Activated CD4-positive, alpha-beta T cell treated with anti-CD3 and anti-CD28 coated beads, Interleukin-10, Interleukin-2, amounts not matched to agents 100 ng/mL and 50 ng/mL, durations not matched to agents 16 hours and 8 hours (primary cell): ENCODE results near the gene PLXDC2.

Experiments
- DNase-seq: peaks from one replicate; pipeline ENCODE4 v3.0.0-alpha.2; 2020

PLXDC2 gene

GRCh38 chr10:19817231-19817933, 1.1 kb downstream of the PLXDC2 start:
- no peak for DNase-seq

DNA sequence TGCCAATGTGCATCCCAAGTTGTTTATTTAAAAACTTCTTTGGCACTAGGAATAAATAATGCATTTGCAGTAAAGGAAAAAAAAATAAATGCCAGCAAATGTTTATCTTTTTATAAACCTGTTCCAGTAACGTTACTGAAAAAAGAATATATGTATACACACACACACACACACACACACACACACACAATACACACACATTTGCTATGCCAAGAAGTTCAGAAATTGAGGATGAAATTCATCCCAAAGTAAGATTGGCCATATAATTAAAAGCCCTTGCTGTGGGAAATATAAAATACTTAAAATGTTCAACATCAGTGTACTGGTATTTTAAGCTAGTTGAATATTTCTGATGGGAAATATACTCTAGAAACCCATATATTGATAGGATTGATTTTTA, 2.6 kb downstream of the PLXDC2 start:
- no peak for DNase-seq

DNA sequence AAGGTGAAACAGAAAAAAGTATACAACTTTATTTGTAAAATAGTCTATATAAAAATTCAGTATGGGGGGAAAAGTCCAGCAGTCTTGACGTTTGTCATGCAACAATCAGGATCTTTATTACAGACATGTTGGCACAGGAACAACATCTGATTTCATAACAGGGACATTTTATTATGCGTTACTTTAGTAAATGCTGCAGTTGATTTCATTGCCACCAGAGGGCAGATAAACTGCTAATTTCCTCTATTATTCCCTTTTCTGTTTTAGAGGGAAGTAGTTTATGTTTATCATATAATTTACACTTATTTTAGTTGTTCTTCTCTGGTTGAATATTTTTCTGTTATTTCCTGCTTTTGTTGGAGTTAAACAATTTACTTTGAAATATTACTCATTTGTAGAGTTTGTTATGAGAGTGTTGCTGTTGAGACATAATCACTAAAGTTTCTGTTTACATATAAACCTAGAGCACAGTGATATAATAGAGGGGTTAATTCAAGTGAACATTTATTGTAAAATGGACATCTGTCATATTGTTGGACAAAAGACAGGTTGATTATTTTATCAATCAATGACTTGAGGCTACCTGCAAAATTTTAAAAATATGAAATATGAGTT, 3.3 kb downstream of the PLXDC2 start:
- DNase-seq, result peak; percentile 34

DNA sequence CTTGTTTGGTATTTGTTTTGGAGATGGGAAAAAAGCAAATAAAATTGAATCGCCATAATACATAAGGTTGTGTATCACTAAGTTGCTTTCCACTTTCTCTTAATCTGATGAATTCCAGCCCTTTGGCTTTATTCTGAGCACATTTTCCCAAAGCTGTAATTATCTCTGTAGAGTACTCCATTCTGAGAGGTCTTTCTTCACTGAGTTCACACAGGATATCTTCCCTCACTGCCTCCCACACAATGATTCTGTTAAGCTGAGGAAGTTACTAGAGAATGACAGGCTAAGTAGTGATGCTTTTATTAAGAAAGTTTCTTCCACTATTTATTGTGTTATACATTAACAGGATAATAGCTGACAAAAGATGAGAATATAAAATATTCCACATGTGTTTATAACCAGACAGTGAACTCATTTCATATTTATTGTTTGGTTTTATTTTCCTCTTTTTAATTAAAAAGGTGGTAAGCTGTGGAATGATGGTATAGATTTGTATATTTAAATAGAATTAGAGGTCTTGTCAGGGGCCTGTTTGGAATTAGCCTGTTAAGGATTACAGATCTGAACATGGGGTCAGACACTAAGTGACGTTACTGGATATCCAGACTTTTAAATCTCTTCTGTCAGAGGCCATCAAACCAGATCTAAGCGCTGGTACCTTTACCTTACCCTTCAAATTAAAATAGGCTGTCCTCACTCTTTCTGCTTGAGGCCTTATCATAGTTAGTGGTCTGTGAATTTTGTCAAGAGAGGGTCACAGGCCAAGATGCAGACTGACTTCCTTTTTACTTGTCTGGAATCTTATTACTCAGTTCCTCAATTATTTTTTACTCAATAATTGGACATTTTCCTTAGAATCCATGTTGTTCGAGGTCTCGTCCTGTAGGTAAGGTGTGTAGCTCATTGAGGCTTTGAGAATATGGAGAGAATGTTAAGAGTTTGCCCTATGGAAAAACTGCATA, 8.4 kb downstream of the PLXDC2 start:
- DNase-seq, result no peak

GRCh38 chr10:19825700-19826099, 9.5 kb downstream of the PLXDC2 start:
- DNase-seq, result no peak

DNA sequence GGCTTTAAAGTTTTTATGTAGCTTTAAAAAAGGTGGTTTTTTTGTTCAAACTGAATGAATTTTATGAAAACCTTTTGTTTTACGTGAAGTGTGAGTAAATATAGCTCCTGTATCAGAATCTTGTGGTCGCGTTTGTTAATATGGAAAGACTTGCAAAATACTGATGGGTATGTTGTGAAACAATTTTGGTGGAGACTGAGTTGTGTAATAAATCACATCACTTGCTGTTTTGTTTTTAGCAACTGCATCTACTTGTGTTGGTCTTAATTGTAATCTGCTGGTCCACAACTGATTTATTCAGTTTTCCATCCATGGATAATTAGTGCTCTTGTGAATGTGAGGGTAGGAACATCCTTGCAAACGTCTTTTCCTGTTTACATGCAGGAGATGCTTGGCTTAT, 10.5 kb downstream of the PLXDC2 start:
- DNase-seq, result peak; percentile 8

DNA sequence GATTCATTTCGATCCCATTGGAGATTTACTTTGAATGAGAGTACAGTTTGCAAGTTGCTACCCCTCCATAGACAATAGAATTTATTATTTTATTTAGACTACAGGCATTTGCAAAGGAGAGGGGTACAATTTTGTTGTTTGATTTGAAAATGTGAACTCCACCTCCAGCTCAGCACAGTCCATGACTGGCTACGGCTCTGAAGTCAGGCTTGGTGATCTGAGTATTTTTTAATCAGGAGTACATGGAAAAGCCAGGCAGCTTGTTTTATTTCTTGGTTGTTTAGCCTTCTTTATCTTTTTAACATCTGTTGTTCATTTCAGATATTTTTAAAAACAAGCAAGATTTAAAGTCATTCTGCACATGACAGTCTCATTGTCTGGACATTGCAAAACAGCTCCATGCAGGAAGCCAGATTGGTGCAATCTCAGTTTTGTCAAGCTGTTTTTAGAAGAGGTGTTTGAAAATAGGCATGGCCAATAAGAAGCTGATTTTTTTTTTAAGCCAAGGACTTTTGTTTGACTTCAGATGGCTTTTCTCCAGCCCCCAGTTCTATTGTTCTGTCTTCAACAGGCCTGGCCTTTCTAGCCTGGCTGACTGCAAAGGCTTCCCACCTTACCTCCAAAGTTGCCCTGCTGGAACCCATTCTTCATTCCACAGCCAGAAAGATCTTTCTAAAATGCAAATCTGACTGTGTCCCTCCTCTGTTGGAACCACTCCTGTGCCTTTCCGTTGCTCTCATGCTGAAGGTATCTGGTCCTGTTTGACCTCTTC, 12.2 kb downstream of the PLXDC2 start:
- no peak for DNase-seq

GRCh38 chr10:19832699-19833098, 16.5 kb downstream of the PLXDC2 start:
- DNase-seq, result no peak

DNA sequence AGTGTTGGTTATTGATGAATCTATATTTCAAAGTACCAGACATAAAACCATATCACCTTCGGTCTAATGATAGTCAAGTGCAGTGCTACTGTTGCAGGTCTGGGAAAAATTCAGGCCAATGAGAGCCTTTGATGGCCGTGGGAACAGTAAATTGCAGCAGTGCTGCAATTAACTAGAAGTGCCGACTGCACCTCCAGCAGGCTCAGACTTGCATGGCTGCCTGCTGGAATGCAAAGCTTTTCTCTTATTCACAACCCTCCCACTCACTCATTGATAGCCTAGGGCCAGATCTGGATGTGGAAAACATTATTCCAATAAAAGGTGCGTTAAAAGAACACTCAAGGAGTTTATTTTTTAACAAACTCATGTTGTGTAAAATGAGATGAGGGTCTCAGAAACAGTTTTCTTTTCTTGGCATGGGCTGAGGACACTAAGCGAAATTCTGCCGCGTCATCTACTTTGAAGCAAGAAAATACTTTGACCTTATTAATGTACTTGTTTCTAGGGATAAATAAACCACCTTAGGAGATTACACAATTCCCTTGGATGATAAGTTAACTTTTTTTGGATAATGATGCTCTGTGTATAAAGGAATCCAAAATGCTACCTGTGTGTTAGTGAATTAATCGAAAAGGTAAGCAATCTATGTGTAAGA, 17.1 kb downstream of the PLXDC2 start:
- DNase-seq, result no peak

- DNase-seq, result no peak
Measured at GRCh38 chr10:19835952-19836351, 19.7 kb downstream of the PLXDC2 start.

- no peak for DNase-seq
Measured at GRCh38 chr10:19839090-19839489, 22.9 kb downstream of the PLXDC2 start.

GRCh38 chr10:19839552-19839951, 23.3 kb downstream of the PLXDC2 start:
- DNase-seq, result no peak

DNA sequence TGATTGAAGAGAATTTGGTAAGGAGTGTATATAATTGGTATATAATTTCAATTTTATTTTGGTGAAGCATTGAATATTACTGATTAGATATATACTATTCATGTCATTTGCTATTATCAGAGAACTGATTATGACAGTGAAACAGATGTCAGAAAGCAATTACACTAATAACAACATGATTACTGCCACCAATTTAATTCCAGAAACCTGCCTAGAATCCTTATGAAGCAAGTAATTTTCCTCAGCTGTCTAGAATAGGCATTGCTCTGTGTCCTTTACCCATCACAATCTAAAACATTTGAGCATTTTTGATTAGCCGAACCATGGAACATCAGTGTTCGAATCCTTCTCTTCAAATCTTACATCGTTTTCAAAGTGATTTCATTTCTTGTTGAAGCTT, 24.5 kb downstream of the PLXDC2 start:
- DNase-seq, result no peak

GRCh38 chr10:19843487-19843886, 27.3 kb downstream of the PLXDC2 start:
- DNase-seq, result no peak

DNA sequence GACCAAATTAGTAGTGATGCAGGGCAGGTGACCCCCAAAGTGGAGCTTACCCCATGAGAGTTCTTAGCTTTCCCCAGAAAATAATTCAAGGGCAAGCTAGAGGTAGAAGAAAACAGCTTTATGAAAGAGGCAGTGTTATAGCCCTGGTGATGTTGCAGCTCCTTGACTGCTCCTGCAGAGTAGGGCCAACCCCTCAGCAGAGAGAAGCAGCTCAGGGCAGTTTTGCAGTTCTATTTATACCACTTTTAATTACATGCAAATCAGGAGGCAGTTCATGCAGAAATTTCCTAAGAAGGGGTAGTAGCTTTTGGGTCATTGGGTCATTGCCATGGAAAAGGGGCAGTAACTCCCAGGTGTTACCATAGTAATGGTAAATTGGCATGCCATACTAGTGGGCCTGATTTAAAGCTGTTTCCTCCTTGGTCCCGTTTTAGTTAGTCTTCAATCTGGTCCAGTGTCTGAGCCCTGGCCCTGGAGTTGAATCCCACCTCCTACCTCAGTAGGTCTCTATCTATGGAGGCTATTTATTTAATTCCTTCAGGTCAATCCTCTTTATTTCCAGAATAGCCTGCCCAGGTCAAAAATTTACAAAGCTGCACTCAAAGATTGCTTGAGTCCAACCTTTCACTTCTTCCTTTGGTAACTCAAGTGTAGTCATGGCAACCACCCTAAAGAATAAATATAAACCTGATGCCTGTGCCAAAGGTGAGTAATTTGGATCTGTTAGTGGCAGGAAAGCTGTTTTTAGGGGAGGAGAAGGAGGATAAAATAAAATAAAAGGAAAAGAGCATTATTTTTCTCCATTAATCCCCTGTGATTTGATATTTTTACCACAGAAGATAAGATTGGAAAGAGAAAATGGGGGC, 29.5 kb downstream of the PLXDC2 start:
- DNase-seq, result no peak

DNA sequence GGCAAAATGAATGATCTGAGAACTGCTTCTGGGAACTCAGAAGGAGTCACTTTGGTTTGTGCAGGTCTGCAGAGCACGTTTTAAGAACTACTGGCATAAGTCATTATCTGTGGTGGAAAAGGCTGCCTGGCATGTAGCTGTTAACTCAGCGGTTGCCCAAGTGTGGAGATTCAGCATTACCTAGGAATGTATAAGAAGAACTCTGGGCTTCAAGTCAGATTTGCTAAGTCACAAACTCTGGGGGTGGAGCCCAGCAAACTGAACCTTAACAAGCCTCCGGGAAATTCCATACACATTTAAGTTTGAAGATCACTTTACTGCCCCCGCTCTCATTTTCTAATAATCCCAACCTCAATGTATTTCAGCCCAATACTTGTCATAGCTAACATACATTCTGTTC, 31.1 kb downstream of the PLXDC2 start:
- DNase-seq, result no peak

DNA sequence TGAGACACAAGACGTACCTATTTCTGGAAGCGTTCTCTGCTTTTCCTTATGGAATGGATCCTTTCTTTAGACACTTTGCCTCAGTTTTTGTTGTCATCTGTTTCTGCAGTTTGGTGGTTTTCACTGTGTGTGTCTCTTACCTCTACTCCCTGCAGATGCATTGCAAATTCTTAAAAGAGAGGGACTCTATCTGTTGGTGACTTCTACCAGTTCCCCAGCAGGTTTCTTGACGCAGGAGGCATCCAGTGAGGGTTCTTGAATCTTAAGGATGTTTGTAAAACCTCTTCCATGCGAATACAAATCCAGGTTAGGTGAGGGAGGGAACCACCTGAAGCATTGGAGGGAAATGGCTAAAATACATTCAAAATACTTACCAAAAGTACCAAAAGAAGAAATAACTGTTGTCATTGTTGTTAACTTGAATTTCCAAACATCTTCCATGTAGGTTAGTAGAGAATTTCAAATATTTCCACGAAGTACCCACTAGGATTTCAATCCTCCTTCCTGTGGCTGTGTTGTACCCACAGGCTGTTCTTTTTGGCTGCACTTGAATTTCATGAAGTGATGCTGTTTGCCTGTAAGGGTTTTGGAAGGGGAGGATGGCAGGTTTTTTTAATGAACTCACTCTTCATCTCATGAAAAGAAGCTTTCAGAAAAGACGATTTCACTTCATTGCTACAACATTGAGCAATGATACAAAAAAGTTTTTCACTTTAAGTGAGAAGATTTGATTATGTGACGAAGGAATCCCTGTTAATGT, 32.2 kb downstream of the PLXDC2 start:
- DNase-seq, result no peak

DNA sequence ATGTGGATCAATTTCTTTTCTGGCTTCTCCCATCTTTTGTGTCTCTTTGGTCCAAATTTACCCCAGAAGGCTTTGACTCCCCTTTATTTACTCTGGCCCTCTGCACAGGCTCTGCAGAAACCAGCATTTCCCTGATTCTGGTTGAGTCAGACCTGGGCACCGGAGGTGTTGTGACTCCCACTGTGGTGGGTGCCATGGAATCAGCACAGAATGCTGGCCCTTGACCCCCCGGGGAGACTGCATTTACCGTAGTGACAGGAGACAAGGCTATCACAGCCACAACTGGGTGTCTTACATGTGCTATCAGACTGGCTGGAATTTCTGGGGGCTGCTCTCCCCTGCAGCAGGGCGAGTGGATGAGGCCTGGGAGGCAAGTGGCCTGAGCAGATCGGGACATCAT, 37.6 kb downstream of the PLXDC2 start:
- DNase-seq, result no peak

GRCh38 chr10:19857876-19858275, 41.6 kb downstream of the PLXDC2 start:
- no peak for DNase-seq

GRCh38 chr10:19860107-19860506, 43.9 kb downstream of the PLXDC2 start:
- DNase-seq, result no peak
